Hepatocyte (in vitro differentiated cells): ENCODE results near the gene UBE2E2. TPM values are rescaled to one million over a fixed set of nuclear protein-coding genes. Genes with fewer than 3 reads are reported as not detected.

ENCODE experiments used
- DNase-seq: peaks from one replicate; pipeline ENCODE4 v3.0.0-alpha.2; 2016; ENCODE audit warnings: low spot score
- H2AFZ ChIP-seq: fragments of 200-600 bp; sonication (generic); 2 replicates; pipeline ENCODE4 v1.6.0; 2016; ENCODE audit warnings: antibody characterized with exemption, mild to moderate bottlenecking
- H3K27ac ChIP-seq: fragments of 200-600 bp; sonication (generic); 2 replicates; pipeline ENCODE4 v1.5.1; 2016; ENCODE audit warnings: mild to moderate bottlenecking
- H3K27me3 ChIP-seq: fragments of 200-600 bp; sonication (generic); 2 replicates; pipeline ENCODE4 v1.6.1; 2016
- H3K36me3 ChIP-seq: fragments of 200-600 bp; sonication (generic); replicated peaks from 2 replicates; pipeline ENCODE4 v1.5.1; 2016; ENCODE audit warnings: low read depth; ENCODE audit not compliant: insufficient read depth
- H3K4me1 ChIP-seq: fragments of 200-600 bp; sonication (generic); 2 replicates; pipeline ENCODE4 v1.5.1; 2016; ENCODE audit warnings: mild to moderate bottlenecking, moderate library complexity; ENCODE audit not compliant: insufficient read depth
- H3K4me2 ChIP-seq: fragments of 200-600 bp; sonication (generic); 2 replicates; pipeline ENCODE4 v1.6.0; 2016
- H3K4me3 ChIP-seq: fragments of 200-600 bp; sonication (generic); 2 replicates; pipeline ENCODE4 v1.5.1; 2016; ENCODE audit warnings: mild to moderate bottlenecking
- H3K79me2 ChIP-seq: fragments of 200-600 bp; sonication (generic); 2 replicates; pipeline ENCODE4 v1.6.0; 2017; ENCODE audit warnings: mild to moderate bottlenecking
- H3K9me2 ChIP-seq: fragments of 200-600 bp; sonication (generic); replicated peaks from 2 replicates; pipeline ENCODE4 v1.6.0; 2017; ENCODE audit warnings: mild to moderate bottlenecking; ENCODE audit not compliant: insufficient read depth
- H3K9me3 ChIP-seq: fragments of 200-600 bp; sonication (generic); 2 replicates; pipeline ENCODE4 v1.5.1; 2016; ENCODE audit warnings: low read depth, mild to moderate bottlenecking
- H4K20me1 ChIP-seq: fragments of 200-600 bp; sonication (generic); 2 replicates; pipeline ENCODE4 v1.6.0; 2016; ENCODE audit warnings: mild to moderate bottlenecking; ENCODE audit not compliant: insufficient read depth, poor library complexity, severe bottlenecking
- EZH2 ChIP-seq: fragments of 200-600 bp; sonication (generic); IDR thresholded peaks from 2 replicates; pipeline ENCODE4 v1.6.1; 2016; ENCODE audit warnings: antibody characterized with exemption, mild to moderate bottlenecking, borderline replicate concordance
- EZH2phosphoT487 ChIP-seq: fragments of 200-600 bp; sonication (generic); IDR thresholded peaks from one replicate; pipeline ENCODE4 v1.6.1; 2018; ENCODE audit warnings: antibody characterized with exemption, mild to moderate bottlenecking, low read depth, moderate library complexity; ENCODE audit not compliant: unreplicated experiment, severe bottlenecking
- WGBS: methylation state at CpG from one replicate; pipeline ENCODE4 v1.1.6; 2016; ENCODE audit warnings: low lambda C conversion rate; ENCODE audit errors: missing lambda C conversion rate; 5-methylcytosine and 5-hydroxymethylcytosine counted together
- polyA plus RNA-seq: library from polyadenylated mRNA; unstranded; fragments of >200 nt; fragmentation: Nextera tagmentation; extraction: Ambion mirVana; gene quantifications from 2 replicates; pipeline ENCODE4 v1.2.1, GENCODE V29; 2016
- total RNA-seq: library from RNA; depleted of rRNA; stranded (reverse); fragments of >200 nt; gene quantifications from 2 replicates; pipeline ENCODE4 v1.2.3, GENCODE V29; 2014
- TF ChIP-seq, protein P1 (sequence below): fragments of 200-600 bp; sonication (generic); IDR thresholded peaks from 2 replicates; pipeline ENCODE4 v1.5.1; 2016; ENCODE audit warnings: antibody characterized with exemption, mild to moderate bottlenecking; ENCODE audit not compliant: poor library complexity

UBE2E2 gene
- total and polyA plus RNA-seq, 2 experiments from 2014 or later, result 51.1 to 90.6 TPM

DNA sequence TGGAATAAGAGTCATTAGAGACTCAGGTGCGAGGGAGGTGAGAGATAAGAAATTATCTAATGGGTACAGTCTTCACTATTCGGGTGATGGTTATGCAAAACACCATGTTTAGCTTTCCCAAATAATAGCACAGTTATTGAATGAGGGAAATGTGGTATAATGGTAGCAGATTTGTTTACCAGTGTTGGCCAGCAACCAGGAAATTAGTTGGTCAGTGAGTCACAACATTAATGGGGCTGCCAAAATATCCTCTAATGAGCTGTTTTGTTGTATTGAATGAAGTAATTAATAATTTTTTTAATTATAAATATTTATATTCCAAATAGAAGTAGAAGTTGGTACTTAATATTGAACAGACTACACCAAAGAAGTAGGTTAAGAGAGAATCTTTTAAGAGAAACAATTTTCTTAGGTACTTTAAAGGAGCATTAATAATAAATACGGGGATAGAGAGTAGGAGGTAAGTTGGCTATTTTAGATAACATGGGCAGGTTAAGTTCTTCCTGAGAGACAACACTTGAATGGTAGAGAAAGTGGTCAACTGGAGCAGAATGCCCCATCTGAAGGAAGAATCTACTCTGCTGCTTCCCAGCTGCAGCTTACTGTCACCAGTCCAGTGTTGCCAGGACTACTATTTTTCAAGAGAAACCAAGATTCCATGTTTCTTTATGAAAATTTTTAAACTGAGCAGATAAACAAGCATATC, 218.8 kb downstream of the UBE2E2 start:
- TF ChIP-seq EZH2, result no peak
- TF ChIP-seq, protein P1, sequence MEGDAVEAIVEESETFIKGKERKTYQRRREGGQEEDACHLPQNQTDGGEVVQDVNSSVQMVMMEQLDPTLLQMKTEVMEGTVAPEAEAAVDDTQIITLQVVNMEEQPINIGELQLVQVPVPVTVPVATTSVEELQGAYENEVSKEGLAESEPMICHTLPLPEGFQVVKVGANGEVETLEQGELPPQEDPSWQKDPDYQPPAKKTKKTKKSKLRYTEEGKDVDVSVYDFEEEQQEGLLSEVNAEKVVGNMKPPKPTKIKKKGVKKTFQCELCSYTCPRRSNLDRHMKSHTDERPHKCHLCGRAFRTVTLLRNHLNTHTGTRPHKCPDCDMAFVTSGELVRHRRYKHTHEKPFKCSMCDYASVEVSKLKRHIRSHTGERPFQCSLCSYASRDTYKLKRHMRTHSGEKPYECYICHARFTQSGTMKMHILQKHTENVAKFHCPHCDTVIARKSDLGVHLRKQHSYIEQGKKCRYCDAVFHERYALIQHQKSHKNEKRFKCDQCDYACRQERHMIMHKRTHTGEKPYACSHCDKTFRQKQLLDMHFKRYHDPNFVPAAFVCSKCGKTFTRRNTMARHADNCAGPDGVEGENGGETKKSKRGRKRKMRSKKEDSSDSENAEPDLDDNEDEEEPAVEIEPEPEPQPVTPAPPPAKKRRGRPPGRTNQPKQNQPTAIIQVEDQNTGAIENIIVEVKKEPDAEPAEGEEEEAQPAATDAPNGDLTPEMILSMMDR, result no peak
- TF ChIP-seq EZH2phosphoT487, result no peak
- H4K20me1 ChIP-seq, result peaks cover 5% of the 10 kb centered on the region
- H3K9me2 ChIP-seq, result no peaks in the 10 kb centered on the region
- no peak overlapping the region for H3K4me3 ChIP-seq
- no peaks in the 10 kb centered on the region for H3K4me1 ChIP-seq
- peaks cover 20% of the 10 kb centered on the region for H3K79me2 ChIP-seq
- no peak overlapping the region for H3K27ac ChIP-seq
- H2AFZ ChIP-seq, result no peak overlapping the region
- H3K27me3 ChIP-seq, result no peaks in the 10 kb centered on the region
- no peak for DNase-seq
- no peaks in the 10 kb centered on the region for H3K36me3 ChIP-seq
- WGBS, result 92% methylated on average over 3 of the region's 3 CpGs
- H3K4me2 ChIP-seq, result no peak overlapping the region
- no peaks in the 10 kb centered on the region for H3K9me3 ChIP-seq

DNA sequence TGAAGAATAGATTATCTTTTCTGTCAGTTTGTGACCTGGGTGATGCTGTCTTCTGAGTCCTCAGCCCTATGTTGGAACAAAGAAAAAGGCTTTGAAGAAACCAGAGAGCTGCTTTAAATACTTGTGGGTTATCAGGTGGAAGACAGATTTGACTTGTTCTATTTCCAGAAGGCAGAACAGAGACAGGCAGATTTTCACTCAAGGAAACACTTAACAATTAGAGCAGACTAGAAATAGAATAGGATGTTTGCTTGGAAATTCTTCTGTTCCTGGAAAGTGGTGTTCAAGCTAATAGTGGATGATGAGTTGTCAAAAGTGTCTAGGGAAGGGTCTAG, 219.4 kb downstream of the UBE2E2 start:
- peaks cover 5% of the 10 kb centered on the region for H4K20me1 ChIP-seq
- H3K27me3 ChIP-seq, result no peaks in the 10 kb centered on the region
- no peaks in the 10 kb centered on the region for H3K9me2 ChIP-seq
- H3K9me3 ChIP-seq, result no peaks in the 10 kb centered on the region
- no peaks in the 10 kb centered on the region for H3K36me3 ChIP-seq
- H3K79me2 ChIP-seq, result peaks cover 20% of the 10 kb centered on the region
- H2AFZ ChIP-seq, result no peak overlapping the region
- H3K4me1 ChIP-seq, result no peaks in the 10 kb centered on the region
- H3K4me2 ChIP-seq, result no peak overlapping the region
- no peak overlapping the region for H3K27ac ChIP-seq
- no peak for DNase-seq
- H3K4me3 ChIP-seq, result no peak overlapping the region
- TF ChIP-seq EZH2 (no peak), EZH2phosphoT487 (no peak)
- TF ChIP-seq, protein P1, result no peak

DNA sequence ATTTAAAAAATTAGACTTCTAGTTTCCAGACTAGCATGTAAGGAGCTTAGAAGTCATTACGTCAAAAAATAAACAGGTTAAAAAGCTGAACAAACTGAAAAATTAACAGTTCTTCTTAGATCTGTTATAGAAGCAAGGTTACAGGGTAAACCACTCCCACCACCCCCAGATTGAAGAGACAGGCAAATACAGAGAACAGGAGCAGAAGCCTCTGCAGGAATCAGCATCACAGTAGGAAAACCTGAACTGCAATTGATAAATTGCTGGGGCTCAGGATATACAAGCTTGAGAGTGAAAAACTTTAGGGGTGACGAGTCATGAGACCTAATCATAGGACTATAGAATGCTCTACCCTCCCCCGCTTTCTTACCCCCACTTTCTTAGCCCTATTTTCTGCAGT, 222.3 kb downstream of the UBE2E2 start:
- 96% methylated on average over 3 of the region's 3 CpGs for WGBS
- no peaks in the 10 kb centered on the region for H3K4me1 ChIP-seq
- peaks cover 16% of the 10 kb centered on the region for H3K79me2 ChIP-seq
- H3K9me3 ChIP-seq, result no peaks in the 10 kb centered on the region
- no peak for TF ChIP-seq EZH2phosphoT487
- TF ChIP-seq, protein P1, result no peak
- no peak for TF ChIP-seq EZH2
- H3K36me3 ChIP-seq, result no peaks in the 10 kb centered on the region
- no peak overlapping the region for H3K4me3 ChIP-seq
- H3K27me3 ChIP-seq, result no peaks in the 10 kb centered on the region
- DNase-seq, result no peak
- no peak overlapping the region for H2AFZ ChIP-seq
- no peak overlapping the region for H3K4me2 ChIP-seq
- peaks cover 5% of the 10 kb centered on the region for H4K20me1 ChIP-seq
- no peaks in the 10 kb centered on the region for H3K9me2 ChIP-seq
- H3K27ac ChIP-seq, result no peak overlapping the region
